KMS-11 (cell line): Measurements from ENCODE around the gene LSR.

Source experiments
- H2AFZ ChIP-seq: fragments of 200-600 bp; sonication (generic); 2 replicates; pipeline ENCODE4 v1.6.1; 2016; ENCODE audit warnings: antibody characterized with exemption, mixed run types, low read depth
- H3K27ac ChIP-seq: fragments of 200-600 bp; sonication (generic); 2 replicates; pipeline ENCODE4 v1.6.1; 2016; ENCODE audit warnings: mild to moderate bottlenecking, mixed run types
- H3K27me3 ChIP-seq: fragments of 200-600 bp; sonication (generic); 2 replicates; pipeline ENCODE4 v1.6.1; 2017; ENCODE audit warnings: mild to moderate bottlenecking, low read depth, mixed run types, moderate library complexity; ENCODE audit not compliant: insufficient read depth
- H3K36me3 ChIP-seq: fragments of 200-600 bp; sonication (generic); 2 replicates; pipeline ENCODE4 v1.6.1; 2017; ENCODE audit warnings: mild to moderate bottlenecking, mixed run types; ENCODE audit not compliant: insufficient read depth
- H3K4me1 ChIP-seq: fragments of 200-600 bp; sonication (generic); 2 replicates; pipeline ENCODE4 v1.6.1; 2016; ENCODE audit warnings: mild to moderate bottlenecking, low read depth, mixed run types; ENCODE audit not compliant: poor library complexity, severe bottlenecking
- H3K4me2 ChIP-seq: fragments of 200-600 bp; sonication (generic); 2 replicates; pipeline ENCODE4 v1.7.0; 2016; ENCODE audit warnings: mild to moderate bottlenecking, mixed run types
- H3K4me3 ChIP-seq: fragments of 200-600 bp; sonication (generic); IDR thresholded peaks from 2 replicates; pipeline ENCODE4 v1.6.1; 2017; ENCODE audit warnings: low read depth, low read length, mixed read lengths; ENCODE audit not compliant: insufficient read depth
- H3K79me2 ChIP-seq: fragments of 200-600 bp; sonication (generic); 2 replicates; pipeline ENCODE4 v1.6.1; 2016; ENCODE audit warnings: low read depth, mixed run types; ENCODE audit not compliant: insufficient read depth
- H3K9ac ChIP-seq: fragments of 200-600 bp; sonication (generic); 2 replicates; pipeline ENCODE4 v1.6.1; 2016; ENCODE audit warnings: mild to moderate bottlenecking, mixed run types
- H4K20me1 ChIP-seq: fragments of 200-600 bp; sonication (generic); 2 replicates; pipeline ENCODE4 v1.6.1; 2016; ENCODE audit warnings: mild to moderate bottlenecking, mixed run types; ENCODE audit not compliant: insufficient read depth
- TF ChIP-seq, protein P1 (sequence below): fragments of 200-600 bp; sonication (generic); conservative IDR thresholded peaks from 2 replicates; pipeline ENCODE4 v1.6.1; 2017; ENCODE audit warnings: low read depth, mild to moderate bottlenecking, antibody characterized with exemption, low read length, moderate library complexity, mixed read lengths

The LSR gene

DNA sequence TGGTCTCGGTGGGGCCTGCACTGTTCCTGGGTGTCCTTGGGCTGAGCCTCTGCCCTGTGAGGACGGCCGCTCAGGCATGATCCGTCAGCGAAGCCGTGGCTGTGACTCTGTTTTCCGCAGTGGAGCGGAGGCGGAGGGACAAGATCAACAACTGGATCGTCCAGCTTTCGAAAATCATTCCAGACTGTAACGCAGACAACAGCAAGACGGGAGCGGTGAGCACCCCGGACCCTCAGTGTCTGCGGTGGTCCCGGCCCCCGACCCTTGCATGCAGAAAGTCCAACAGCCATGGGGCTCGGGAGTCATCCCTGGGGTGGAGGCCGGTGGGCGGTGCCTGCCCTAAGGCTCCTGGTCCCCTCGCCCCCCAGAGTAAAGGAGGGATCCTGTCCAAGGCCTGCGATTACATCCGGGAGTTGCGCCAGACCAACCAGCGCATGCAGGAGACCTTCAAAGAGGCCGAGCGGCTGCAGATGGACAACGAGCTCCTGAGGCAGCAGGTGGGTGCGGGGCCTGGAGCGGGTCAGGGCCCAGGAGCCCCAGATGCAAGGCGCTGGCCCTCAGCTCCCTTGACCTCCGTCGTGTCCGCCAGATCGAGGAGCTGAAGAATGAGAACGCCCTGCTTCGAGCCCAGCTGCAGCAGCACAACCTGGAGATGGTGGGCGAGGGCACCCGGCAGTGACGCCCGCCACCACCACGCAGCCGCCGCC lies 29.9 kb downstream of the LSR start:
- Histone ChIP-seq H3K79me2 (no peaks in the 10 kb centered on the region), H3K4me2 (no peak overlapping the region), H3K9ac (no peak overlapping the region), H3K4me3 (no peak overlapping the region), H3K4me1 (no peaks in the 10 kb centered on the region), H4K20me1 (no peaks in the 10 kb centered on the region), H3K27me3 (no peaks in the 10 kb centered on the region; the same call in 1 of the 2 replicates), H3K36me3 (no peaks in the 10 kb centered on the region), H2AFZ (no peak overlapping the region), H3K27ac (no peak overlapping the region)
- TF ChIP-seq, protein P1, sequence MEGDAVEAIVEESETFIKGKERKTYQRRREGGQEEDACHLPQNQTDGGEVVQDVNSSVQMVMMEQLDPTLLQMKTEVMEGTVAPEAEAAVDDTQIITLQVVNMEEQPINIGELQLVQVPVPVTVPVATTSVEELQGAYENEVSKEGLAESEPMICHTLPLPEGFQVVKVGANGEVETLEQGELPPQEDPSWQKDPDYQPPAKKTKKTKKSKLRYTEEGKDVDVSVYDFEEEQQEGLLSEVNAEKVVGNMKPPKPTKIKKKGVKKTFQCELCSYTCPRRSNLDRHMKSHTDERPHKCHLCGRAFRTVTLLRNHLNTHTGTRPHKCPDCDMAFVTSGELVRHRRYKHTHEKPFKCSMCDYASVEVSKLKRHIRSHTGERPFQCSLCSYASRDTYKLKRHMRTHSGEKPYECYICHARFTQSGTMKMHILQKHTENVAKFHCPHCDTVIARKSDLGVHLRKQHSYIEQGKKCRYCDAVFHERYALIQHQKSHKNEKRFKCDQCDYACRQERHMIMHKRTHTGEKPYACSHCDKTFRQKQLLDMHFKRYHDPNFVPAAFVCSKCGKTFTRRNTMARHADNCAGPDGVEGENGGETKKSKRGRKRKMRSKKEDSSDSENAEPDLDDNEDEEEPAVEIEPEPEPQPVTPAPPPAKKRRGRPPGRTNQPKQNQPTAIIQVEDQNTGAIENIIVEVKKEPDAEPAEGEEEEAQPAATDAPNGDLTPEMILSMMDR = no peak

DNA sequence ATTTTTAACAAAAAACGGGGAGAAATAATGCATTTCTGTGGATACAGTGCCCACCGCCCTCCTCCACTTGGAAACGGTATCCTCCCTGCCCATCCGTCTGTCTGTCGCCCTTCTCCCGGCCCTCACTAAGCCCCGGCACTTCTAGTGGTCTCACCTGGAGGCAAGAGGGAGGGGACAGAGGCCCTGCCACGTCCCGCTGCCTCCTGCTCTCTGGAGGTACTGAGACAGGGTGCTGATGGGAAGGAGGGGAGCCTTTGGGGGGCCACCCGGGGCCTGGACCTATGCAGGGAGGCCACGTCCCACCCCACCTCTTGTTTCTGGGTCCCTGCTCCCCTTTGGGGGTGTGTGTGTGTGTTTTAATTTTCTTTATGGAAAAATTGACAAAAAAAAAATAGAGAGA lies 30.6 kb downstream of the LSR start:
- Histone ChIP-seq H3K27ac (no peak overlapping the region), H2AFZ (no peak overlapping the region), H3K9ac (no peak overlapping the region), H3K79me2 (no peaks in the 10 kb centered on the region), H3K27me3 (no peaks in the 10 kb centered on the region; the same call in 1 of the 2 replicates), H3K4me2 (no peak overlapping the region), H4K20me1 (no peaks in the 10 kb centered on the region), H3K4me3 (no peak overlapping the region), H3K36me3 (no peaks in the 10 kb centered on the region), H3K4me1 (no peaks in the 10 kb centered on the region)
- TF ChIP-seq, protein P1 = no peak

DNA sequence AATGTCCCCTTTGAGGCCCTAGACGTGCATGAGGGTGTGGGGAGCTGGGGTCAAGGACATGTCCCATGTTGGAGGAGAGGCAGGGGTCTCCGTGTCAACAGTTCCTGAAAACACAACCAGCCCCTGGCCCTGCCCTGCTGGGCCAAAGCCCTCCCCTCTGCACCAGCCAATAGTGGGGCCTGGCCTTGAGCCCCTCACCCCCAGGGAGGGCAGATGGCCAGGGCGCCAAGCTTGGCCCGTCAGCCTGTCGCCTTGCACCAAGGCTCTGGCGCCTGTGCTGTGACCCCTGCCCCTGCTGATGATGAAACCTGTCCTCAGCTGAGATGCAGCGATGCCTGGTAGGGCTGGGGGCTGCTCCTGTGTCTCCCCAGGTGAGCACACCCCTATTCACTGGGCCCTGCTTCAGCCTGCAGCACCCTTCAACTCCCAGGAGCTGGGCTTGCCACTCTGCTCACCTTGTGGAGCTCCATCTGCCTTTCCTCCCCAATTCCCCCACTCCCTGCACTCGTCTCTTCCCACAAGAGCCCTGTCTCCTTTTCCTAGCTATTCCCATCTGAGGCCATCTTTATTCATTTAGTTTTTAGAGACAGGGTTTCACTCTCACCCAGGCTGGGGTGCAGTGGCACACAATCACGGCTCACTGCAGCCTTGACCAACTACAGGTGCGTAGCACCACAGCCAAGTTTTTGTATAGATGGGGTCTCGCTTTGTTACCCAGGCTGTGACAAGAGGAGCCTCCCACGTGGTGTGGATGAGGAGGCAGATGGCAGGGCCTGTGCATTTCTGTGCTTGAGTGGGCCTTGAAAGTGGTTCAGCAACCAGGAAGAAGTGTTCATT lies 31.4 kb downstream of the LSR start:
- Histone ChIP-seq H3K4me3 (no peak overlapping the region), H3K4me2 (no peak overlapping the region), H3K36me3 (no peaks in the 10 kb centered on the region), H4K20me1 (no peaks in the 10 kb centered on the region), H3K9ac (no peak overlapping the region), H3K79me2 (no peaks in the 10 kb centered on the region), H2AFZ (no peak overlapping the region), H3K27me3 (peaks cover 5% of the 10 kb centered on the region; the same call in 1 of the 2 replicates), H3K27ac (no peak overlapping the region), H3K4me1 (no peaks in the 10 kb centered on the region)
- TF ChIP-seq, protein P1 = no peak

DNA sequence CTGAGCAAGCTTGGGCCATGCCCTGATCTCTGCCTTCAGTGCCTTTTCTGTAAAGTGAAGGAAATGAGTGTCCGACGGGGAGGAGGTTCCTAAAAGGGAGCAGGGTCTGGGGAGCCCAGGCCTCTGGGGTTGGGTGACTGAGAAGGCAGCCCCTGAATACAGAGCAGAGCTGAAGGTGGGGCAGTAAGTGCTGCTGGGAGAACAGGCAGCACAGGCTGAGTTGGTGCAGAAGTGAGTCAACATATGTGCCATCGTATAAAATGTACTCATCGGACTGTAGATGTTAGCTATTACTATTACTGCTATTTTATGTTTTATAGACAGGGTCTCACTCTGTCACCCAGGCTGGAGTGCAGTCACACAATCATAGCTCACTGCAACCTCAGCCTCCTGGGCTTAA lies 32.5 kb downstream of the LSR start:
- no peak overlapping the region for H3K9ac ChIP-seq
- no peak overlapping the region for H2AFZ ChIP-seq
- TF ChIP-seq, protein P1 = no peak
- no peak overlapping the region for H3K4me3 ChIP-seq
- no peaks in the 10 kb centered on the region for H3K36me3 ChIP-seq
- H3K27me3 ChIP-seq = peaks cover 7% of the 10 kb centered on the region; the same call in 1 of the 2 replicates
- no peaks in the 10 kb centered on the region for H3K4me1 ChIP-seq
- no peaks in the 10 kb centered on the region for H4K20me1 ChIP-seq
- H3K79me2 ChIP-seq = no peaks in the 10 kb centered on the region
- H3K4me2 ChIP-seq = no peak overlapping the region
- no peak overlapping the region for H3K27ac ChIP-seq
